ENCODE data around the gene MLN.

GRCh38 chr6:33808641-33809180, 4.9 kb upstream of the MLN start:
- TF ChIP-seq RXRA (IDR thresholded peaks at IDR 0.05; ENCODE audit: borderline replicate concordance, low read depth) (no peak), CTCF (IDR thresholded peaks at IDR 0.05) (no peak), RAD21 (IDR thresholded peaks at IDR 0.05; ENCODE audit: low read length) (no peak), NFIC (IDR thresholded peaks at IDR 0.05; ENCODE audit: borderline replicate concordance) (no peak), JUND (IDR thresholded peaks at IDR 0.05) (no peak), IRF3 (IDR thresholded peaks at IDR 0.05; ENCODE audit: low read depth, low read length) (no peak), USF1 (IDR thresholded peaks at IDR 0.05; ENCODE audit: borderline replicate concordance, low read depth) (no peak), POLR2AphosphoS5 (IDR thresholded peaks at IDR 0.05; ENCODE audit: low read depth, low read length) (no peak), YY1 (IDR thresholded peaks at IDR 0.05; ENCODE audit: low read depth) (no peak), EZH2phosphoT487 (IDR thresholded peaks at IDR 0.05; ENCODE audit: borderline replicate concordance, low read depth) (no peak), GATA2 (CRISPR knock-in tag; IDR thresholded peaks at IDR 0.05) (no peak)

Measured in SK-N-SH (cell line).